ENCODE data around the gene IPMK. TPM values are rescaled to one million over a fixed set of nuclear protein-coding genes. Genes with fewer than 3 reads are reported as not detected.
A peak's percentile ranks its signal among the peaks of the same experiment; 100 is the strongest.
"Not testable (repeated sequence)": the region's sequence is repeated elsewhere in the genome, so short reads cannot be mapped to it uniquely, and the experiment has no call there.

The IPMK gene
- total RNA-seq, 2 donors from 2014 or later, result 14.3 to 20.5 TPM

DNA sequence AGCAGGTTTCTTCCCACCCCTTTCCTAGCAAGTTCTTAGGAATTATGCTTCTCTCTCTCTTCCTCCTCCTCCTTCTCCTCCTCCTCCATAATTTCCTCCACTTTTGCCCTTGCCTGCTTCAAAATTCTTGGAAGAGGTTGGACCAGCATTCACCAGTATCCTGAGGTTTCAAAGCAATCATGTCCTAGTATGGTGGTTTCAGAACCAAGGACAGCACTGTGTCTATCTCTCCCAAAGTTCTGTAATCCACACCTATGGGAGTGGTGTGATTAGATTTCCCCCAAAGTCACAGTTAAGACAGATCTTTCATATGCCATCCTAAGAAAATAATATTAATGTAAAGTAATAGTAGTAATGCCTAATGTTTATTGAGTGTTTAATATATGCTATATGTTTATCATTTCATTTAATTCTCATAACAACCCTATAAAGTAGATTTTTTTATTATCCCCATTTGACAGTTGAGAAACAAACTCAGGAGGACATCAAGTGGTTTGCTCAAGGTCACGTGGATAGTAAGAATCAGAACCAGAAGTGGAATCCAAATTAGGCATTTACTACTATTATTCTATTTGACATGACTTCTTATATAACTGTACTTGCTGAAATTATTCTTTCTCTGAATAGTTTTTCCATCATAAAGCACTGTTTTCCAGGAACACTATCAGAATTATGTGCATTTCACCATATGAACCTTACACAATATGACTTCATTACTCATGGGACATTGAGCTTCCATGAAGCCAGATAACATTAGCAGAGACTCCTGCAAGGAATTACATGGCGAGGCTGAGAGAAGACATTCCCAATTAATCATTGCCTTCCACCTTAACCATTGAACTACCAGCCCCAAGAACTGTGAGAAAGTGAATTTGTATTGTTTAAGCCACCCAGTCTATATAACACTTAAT, 91.4 kb downstream of the IPMK start:
- DNase-seq, result no peak
- peak; percentile 67 for ATAC-seq
- intact Hi-C loops (cut with DNase I, micrococcal nuclease), result loop anchor here in 1 of 2 donors (5.0 kb wide), 1 partner anchor 116 kb away; no protein-coding TSS in a partner anchor

DNA sequence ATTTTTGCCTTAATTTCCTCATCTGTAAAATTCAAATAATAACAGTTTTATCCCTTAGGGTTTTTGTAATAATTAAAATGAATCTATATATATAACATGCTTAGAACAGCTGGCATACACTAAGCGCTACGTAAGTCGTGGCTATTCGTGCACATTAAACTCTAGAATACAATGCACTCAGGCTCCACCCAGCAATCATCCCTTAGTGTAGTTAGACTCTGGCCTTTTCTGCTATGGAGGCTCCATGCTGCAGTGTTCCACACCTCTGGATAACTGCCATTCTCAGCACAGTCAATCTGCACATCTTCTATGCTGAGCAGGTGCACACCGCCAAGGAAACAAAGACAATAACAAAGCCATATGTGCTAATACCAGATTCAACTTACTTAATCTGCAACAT, 92.9 kb downstream of the IPMK start:
- intact Hi-C loops (cut with DNase I, micrococcal nuclease), result loop anchor here in 1 of 2 donors (5.0 kb wide), 1 partner anchor 117 kb away; no protein-coding TSS in a partner anchor
- ATAC-seq (peak; percentile 99), DNase-seq (peak in 1 of 2 donors; percentile 24)

DNA sequence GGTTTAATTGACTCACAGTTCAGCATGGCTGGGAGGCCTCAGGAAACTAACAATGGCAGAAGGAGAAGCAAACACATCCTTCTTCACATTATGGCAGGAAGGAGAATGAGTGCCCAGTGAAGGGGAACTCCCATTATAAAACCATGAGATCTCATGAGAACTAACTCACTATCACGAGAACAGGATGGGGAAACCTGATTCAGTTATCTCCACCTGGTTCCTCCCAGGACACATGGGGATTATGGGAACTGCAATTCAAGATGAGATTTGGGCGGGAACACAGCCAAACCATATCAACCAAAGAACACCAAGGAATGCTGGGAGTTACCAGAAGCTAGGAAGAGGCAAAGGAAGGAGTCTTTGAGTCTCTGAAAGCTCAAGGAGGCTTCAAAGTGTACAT, 94.3 kb downstream of the IPMK start:
- intact Hi-C loops (cut with DNase I, micrococcal nuclease), result no loop called here
- ATAC-seq (no peak), DNase-seq (no peak)

DNA sequence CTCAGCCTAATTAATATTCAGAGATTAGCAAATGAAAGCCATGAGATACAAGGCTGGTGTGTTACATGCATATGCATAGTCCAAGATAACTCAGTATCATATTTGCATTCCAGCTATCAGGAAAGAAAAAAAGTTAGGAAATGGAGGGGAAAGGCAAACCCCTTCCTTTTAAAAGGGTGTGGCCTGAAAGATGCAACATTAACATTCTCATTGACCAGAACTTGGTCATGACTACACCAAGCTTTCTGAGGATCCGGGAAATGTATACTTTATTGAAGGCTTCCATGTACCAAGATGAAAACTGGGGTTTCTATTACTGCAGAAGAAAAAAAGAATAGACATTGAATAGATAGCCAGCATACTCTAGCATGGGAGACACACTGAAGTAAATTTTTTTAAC, 96.5 kb downstream of the IPMK start:
- ATAC-seq (no peak), DNase-seq (no peak)
- intact Hi-C loops (cut with DNase I, micrococcal nuclease), result no loop called here

DNA sequence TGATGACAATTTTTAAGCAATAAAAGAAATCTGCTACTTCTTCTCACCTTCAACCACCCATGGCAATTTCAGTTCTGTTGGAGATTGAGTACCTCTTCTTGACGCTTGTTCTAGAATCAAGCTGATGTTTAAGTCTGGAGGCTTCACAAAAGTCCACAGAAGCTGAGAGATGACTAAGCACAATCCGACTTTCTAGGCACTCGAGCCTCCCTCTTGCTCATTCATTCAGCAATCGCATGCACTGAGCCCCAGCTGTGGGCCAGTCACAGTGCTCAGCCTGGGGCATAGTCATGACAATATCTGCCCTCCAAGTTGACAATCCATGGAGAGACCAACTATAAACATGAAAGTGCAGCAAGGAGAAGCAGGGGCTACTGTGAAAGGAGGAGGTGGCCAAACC, 103.2 kb downstream of the IPMK start:
- DNase-seq (no peak), ATAC-seq (no peak)
- intact Hi-C loops (cut with DNase I, micrococcal nuclease), result no loop called here

DNA sequence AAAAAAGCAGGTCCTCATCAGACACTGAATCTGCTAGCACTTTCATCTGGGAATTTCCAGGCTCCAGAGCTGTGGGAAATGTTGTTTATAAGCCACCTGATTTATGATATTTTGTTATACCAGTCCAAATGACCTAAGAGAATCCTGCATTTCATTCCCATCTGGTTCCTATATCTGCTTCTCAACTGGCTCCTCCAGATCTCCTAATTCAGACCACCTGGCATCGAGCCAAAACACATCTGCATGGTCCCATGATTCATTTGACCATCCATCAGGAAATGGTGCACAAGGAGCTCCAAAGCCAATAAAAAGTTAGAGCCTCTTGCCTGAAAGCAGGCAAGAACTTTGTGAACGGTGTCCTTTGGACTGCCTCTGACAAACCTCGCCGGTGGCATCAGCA, 108.9 kb downstream of the IPMK start:
- ATAC-seq (no peak), DNase-seq (no peak)
- intact Hi-C loops (cut with DNase I, micrococcal nuclease), result no loop called here

DNA sequence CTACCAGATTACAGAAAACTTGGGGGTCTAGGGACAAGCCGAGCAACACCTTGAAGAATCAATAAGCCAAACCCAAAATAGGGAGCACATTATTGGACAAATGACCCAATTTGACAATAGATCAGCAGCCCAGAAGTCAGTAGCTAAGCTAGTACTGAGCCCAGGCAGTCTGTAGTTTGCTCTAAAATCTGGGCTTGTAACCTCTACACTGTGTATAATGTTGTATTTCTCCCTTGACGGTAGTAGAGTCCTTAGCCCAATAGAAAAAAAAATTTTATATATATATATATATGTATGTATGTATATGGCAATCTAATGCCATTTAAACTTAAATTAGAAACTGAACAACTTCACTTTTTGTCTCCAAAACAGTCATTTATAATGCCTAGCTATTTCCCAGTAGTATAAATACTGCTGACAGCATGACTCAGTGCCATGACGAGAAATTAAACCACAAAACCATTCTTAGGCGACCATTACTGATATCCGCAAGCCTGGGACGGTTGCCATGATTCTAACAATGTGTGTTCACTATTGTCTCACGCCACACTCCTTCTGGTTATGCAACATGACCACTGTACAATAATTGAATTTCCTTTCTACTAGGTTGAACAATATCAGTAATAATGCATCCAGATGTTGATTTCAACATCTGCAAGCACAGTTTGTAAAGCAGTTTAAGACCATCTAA, 110.5 kb downstream of the IPMK start:
- no peak for DNase-seq
- intact Hi-C loops (cut with DNase I, micrococcal nuclease), result no loop called here
- ATAC-seq, result no peak

DNA sequence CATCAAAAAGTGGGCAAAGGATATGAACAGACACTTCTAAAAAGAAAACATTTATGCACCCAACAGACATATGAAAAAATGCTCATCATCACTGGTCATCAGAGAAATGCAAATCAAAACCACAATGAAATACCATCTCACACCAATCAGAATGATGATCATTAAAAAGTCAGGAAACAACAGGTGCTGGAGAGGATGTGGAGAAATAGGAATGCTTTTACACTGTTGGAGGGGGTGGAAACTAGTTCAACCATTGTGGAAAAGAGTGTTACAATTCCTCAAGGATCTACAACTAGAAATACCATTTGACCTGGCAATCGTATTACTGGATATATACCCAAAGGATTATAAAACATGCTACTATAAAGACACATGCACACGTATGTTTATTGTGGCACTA, 111.8 kb downstream of the IPMK start:
- intact Hi-C loops (cut with DNase I, micrococcal nuclease); ATAC-seq; DNase-seq: not testable (repeated sequence)

DNA sequence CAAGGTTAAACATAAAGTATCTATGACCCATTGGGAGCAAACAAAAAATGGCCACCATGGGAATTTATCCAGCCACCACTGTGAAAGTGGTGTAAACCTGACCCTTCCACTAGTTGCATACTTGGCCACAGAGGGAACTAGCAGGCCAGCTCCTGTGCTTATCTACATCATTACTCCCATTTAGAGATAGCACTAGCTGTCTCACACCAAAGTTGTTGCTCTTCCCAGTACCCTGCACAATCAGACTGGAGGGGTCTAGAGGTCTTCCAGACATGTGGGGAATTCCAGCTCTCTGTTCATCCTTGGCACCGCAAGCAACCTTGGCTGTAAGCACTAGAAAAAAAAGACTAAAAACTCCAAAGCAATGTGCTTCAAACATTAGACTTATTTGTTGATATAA, 113.9 kb downstream of the IPMK start:
- intact Hi-C loops (cut with DNase I, micrococcal nuclease), result no loop called here
- DNase-seq, result no peak
- ATAC-seq, result no peak

DNA sequence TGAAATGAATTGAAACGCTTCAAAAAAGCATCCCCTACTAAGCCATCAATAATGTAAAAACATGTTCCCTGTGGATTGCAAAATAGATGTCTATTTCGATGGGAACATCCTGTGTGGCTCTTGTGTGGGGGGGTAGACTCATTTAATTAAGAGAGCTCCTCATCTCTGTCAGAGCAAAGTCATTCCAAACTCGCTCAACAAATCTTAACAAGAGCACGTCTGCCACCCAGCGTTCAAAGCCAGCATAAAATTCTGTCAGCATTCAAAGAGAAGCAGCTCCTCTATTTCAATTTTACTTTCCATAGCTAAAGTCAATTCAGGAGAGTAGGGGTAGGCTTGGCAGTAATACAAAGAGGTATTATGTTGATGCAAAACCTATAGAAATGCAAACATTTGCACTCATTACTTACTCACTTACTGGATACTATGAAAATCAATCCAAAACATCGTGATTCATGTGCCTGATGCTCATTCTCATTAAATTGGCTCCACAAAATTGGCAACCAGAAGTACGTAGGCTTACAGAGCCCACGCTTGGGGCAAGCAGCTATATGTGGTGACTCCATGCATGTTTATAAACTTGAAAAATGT, 114.9 kb downstream of the IPMK start:
- intact Hi-C loops (cut with DNase I, micrococcal nuclease), result no loop called here
- ATAC-seq, result peak; percentile 32
- DNase-seq, result peak in 1 of 2 donors; percentile 61

DNA sequence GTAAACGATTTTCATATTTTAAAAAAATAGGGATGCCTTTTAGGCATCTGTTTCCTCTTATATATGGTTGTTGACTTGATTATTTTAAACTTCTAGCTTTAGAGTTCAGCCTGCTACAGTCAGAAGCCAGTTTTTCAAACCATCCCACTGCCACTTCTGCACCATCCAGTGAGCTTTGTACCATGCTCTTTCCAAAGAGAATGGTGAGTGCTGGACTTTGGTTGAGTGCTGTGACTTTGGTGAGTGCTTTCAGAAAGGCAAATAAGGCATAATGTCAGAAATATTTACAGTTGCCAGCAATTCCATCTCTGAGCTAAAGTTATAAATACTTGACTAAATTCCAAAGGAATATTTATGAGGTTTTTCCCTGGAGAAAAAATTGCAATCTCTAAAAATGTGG, 117.4 kb downstream of the IPMK start:
- DNase-seq, result no peak
- intact Hi-C loops (cut with DNase I, micrococcal nuclease), result no loop called here

DNA sequence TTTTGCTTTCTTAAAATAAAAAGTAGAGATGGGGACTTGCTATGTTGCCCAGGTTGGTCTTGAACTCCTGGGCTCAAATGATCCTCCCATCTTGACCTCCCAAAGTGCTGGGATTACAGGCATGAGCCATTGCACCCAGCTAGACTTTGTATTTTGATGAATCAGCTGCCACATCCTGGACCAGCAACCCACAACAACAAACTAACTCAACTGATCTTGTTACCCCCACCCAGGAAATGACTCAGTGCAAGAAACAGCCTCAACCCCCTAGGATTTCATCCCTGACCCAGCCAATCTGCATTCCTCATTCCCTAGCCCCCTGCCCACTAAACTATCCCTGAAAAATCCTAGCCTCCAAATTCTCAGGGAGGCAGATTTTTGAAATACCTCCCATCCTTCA, 123.8 kb downstream of the IPMK start:
- no peak for ATAC-seq
- intact Hi-C loops (cut with DNase I, micrococcal nuclease), result no loop called here

More for the DNA sequence above, 117.4 kb downstream of the IPMK start:
- ATAC-seq, result no peak

More for the DNA sequence above, 123.8 kb downstream of the IPMK start:
- DNase-seq, result no peak

Other genes starting within 250 kb of the IPMK start
- gene CISD1, start 1.3 kb upstream of the IPMK start, total RNA-seq, result 10 to 100 TPM; 46.4 to 50.2 TPM
- gene UBE2D1, start 67.1 kb upstream of the IPMK start, total RNA-seq, result 10 to 100 TPM; 13.3 to 22.2 TPM
- gene TFAM, start 117.5 kb upstream of the IPMK start, total RNA-seq, result 10 to 100 TPM; 34.5 to 35.3 TPM
- 1 to 10 TPM; 1.7 to 2.5 TPM for gene BICC1, start 245.0 kb upstream of the IPMK start, total RNA-seq